Measurements from ENCODE around the gene DUSP15.

- TF ChIP-seq ZC3H10 (CRISPR knock-in tag; IDR thresholded peaks at IDR 0.05) = no peak
- no peak for TF ChIP-seq ZNF70 (CRISPR knock-in tag; IDR thresholded peaks at IDR 0.05)
- no peak for TF ChIP-seq PATZ1 (CRISPR knock-in tag; IDR thresholded peaks at IDR 0.05; ENCODE audit: borderline replicate concordance)
- TF ChIP-seq ZNF8 (CRISPR knock-in tag; IDR thresholded peaks at IDR 0.05) = no peak
- TF ChIP-seq, protein P1, sequence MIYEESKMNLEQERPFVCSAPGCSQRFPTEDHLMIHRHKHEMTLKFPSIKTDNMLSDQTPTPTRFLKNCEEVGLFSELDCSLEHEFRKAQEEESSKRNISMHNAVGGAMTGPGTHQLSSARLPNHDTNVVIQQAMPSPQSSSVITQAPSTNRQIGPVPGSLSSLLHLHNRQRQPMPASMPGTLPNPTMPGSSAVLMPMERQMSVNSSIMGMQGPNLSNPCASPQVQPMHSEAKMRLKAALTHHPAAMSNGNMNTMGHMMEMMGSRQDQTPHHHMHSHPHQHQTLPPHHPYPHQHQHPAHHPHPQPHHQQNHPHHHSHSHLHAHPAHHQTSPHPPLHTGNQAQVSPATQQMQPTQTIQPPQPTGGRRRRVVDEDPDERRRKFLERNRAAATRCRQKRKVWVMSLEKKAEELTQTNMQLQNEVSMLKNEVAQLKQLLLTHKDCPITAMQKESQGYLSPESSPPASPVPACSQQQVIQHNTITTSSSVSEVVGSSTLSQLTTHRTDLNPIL (CRISPR knock-in tag; IDR thresholded peaks at IDR 0.05; ENCODE audit: low read depth) = no peak
- TF ChIP-seq ZNF565 (CRISPR knock-in tag; conservative IDR thresholded peaks at IDR 0.05; ENCODE audit: low read depth) = no peak
- no peak for TF ChIP-seq ZFP3 (CRISPR knock-in tag; IDR thresholded peaks at IDR 0.05)
- TF ChIP-seq TCF4 (CRISPR knock-in tag; IDR thresholded peaks at IDR 0.05; ENCODE audit: borderline replicate concordance) = no peak
- no peak for TF ChIP-seq RARB (CRISPR knock-in tag; IDR thresholded peaks at IDR 0.05)
- TF ChIP-seq ARNTL (CRISPR knock-in tag; IDR thresholded peaks at IDR 0.05; ENCODE audit: borderline replicate concordance, low read depth) = no peak
- TF ChIP-seq ZFP30 (CRISPR knock-in tag; IDR thresholded peaks at IDR 0.05) = no peak
- TF ChIP-seq, protein P2, sequence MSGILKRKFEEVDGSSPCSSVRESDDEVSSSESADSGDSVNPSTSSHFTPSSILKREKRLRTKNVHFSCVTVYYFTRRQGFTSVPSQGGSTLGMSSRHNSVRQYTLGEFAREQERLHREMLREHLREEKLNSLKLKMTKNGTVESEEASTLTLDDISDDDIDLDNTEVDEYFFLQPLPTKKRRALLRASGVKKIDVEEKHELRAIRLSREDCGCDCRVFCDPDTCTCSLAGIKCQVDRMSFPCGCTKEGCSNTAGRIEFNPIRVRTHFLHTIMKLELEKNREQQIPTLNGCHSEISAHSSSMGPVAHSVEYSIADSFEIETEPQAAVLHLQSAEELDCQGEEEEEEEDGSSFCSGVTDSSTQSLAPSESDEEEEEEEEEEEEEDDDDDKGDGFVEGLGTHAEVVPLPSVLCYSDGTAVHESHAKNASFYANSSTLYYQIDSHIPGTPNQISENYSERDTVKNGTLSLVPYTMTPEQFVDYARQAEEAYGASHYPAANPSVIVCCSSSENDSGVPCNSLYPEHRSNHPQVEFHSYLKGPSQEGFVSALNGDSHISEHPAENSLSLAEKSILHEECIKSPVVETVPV (CRISPR knock-in tag; IDR thresholded peaks at IDR 0.05) = no peak
- TF ChIP-seq OSR1 (CRISPR knock-in tag; IDR thresholded peaks at IDR 0.05) = no peak
- TF ChIP-seq SNAI2 (CRISPR knock-in tag; IDR thresholded peaks at IDR 0.05) = no peak
Observed at GRCh38 chr20:31913431-31914157, 43.3 kb upstream of the DUSP15 start.

Data from SK-N-SH treated with all-trans-retinoic acid at 6 μM for 48 hours (cell line).